HL-60/S4 treated with phorbol 12-myristate 13-acetate at 8.2 ng/mL for 4 days and 3 days (cell line): ENCODE data around the gene RPAP2.
"Not testable (repeated sequence)": the region's sequence is repeated elsewhere in the genome, so short reads cannot be mapped to it uniquely, and the experiment has no call there.

ENCODE experiments used
- in situ Hi-C: fragments of 300-500 bp; cut with MboI; formaldehyde crosslinking; loops from 2 replicates; pipeline ENCODE4 v1.15.0; 2022; ENCODE audit warnings: low sequenced_read_pairs

Gene RPAP2

DNA sequence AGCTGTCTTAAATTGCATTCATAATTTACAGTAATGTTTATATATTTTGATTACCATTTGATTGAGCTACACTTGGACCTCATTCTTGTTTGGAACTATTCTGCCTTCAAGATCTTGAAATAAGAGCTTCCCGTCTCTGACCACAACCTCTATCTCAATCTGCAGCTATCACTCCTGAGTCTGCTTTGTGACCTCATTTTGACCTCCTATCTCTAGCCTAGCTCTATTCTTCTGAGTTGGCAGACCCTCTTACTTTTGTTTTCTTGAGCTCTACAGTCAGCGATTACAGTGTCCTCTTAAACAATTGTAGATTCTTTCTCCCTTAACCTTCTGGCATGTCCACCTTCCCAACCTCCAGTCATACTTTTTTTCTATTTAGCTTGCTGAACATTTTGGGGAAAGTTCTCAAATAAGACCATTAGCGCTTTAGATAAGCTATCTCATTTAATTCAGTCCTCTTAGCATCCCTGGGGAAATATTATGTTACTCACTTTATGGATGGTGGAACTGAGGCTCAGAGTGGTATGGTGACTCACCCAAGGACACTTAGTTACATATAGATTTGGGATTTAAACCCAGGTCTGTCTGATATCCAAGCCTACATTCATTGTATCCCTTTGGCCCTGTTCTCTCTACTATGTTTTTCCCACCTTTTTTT is 19.1 kb downstream of the RPAP2 start:
- in situ Hi-C loops, result loop anchor here (25.0 kb wide), 1 partner anchor 294 kb away; no protein-coding TSS in a partner anchor

DNA sequence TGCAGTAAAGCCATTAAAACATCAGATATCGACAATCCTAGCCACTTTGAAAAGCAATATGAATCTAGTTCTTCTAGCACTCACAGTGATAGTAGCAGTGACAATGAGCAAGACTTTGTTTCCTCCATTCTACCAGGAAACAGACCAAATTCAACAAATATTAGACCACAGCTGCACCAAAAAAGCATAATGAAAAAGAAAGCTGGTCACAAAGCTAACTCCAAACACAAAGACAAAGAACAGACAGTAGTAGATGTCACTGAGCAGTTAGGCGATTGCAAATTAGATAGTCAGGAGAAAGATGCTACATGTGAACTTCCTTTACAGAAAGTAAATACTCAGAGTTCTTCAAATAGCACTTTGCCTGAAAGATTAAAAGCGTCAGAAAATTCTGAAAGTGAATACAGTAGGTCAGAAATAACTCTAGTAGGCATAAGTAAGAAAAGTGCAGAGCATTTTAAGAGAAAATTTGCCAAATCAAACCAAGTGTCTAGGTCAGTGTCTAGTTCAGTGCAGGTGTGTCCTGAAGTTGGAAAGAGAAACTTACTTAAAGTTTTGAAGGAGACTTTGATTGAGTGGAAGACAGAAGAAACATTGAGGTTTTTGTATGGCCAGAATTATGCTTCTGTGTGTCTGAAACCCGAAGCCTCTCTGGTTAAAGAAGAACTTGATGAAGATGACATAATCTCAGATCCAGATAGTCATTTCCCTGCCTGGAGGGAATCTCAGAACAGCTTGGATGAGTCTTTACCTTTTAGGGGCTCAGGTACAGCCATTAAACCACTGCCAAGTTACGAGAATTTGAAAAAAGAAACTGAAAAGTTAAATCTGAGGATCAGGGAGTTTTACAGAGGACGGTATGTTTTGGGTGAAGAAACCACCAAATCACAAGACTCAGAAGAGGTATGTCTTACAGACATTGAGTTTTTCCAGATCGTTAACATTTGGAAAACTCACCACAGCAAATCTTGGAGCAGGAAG is 24.9 kb downstream of the RPAP2 start:
- in situ Hi-C loops, result loop anchor here (25.0 kb wide), 1 partner anchor 289 kb away; no protein-coding TSS in a partner anchor

DNA sequence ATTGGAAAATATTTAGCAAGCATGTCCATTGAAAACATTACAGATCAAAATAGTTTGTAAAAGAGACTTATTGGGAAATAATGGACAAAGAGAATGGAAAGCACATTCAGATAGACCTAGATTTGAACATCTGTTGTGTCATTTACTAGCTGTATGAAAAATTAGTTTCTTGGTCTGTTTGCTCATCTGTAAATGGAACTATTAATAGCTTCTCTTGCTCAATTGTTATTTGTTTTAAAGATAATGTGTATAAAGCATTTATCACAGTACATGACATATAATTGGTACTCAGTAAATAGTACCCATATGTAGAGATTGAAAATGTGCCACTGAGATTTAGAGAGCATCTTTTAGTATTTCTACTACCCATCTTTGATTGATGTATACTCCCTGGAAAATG is 25.9 kb downstream of the RPAP2 start:
- in situ Hi-C loops, result loop anchor here (25.0 kb wide), 1 partner anchor 288 kb away; no protein-coding TSS in a partner anchor

DNA sequence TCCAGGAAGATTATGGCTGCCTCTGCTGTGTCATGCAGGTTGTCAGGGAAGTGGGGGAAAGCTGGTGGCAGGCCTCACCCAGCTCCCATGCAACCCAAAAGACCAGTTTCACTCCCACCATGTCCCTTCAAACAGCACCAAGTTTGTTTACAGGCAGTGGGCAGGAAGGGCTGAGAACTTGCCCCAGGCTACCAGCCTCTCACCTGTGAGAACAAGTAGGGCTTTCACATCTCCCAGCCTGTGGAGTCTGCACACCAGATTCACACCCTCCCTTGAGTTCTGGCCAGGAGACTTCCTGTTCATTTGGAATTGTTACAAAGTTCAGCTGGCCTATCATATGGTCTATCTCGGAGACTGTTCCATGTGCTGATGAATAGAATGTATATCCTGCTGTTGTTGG is 27.8 kb downstream of the RPAP2 start:
- in situ Hi-C loops, result no loop called here

DNA sequence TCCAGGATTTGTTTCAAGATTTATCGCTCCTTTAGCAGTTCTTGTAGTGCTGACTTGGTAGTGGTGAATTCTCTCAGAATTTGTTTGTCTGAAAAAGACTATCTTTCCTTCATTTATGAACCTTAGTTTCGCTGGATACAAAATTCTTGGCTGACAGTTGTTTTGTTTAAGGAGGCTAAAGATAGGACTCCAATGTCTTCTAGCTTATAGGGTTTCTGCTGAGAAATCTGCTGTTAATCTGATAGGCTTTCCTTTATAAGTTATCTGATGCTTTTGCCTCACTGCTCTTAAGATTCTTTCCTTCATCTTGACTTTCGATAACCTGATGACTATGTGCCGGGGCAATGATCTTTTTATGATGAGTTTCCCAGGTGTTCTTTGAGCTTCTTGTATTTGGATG is 28.9 kb downstream of the RPAP2 start:
- in situ Hi-C loops, result no loop called here

DNA sequence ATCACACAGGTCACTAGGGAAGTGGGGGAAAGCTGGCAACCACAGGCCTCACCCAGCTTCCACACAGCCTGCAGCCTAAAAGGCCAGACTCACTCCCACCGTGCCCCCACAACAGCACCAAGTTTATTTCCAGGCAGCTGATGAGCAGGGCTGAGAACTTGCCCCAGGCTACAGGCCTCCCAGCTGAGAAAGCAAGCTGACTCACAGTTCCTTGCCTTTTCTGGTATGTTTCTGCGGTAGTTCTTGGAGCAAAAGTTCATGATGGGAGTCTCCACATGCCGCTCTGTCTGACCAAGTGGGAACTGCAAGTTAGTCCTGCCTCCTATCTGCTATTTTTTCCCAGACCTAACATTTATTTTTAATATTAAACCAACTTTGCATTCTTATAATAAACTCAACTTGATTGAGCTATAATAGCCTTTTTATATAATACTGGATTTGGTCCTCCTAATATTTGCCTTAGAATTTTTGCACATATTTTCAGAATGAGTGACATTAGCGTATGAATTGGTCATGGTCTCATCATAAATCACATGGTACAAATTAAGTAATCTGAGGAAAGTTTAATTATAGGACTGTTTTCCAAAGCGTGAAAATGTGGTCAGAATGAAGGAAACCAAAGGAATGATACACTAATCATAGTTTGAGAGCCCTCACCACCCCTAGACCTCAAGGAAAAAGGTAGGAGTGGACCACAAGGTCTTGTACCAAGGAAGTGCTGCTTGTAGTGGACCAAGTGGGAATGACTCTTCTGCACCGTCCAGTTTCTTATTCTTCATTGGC is 30.7 kb downstream of the RPAP2 start:
- in situ Hi-C loops, result no loop called here

DNA sequence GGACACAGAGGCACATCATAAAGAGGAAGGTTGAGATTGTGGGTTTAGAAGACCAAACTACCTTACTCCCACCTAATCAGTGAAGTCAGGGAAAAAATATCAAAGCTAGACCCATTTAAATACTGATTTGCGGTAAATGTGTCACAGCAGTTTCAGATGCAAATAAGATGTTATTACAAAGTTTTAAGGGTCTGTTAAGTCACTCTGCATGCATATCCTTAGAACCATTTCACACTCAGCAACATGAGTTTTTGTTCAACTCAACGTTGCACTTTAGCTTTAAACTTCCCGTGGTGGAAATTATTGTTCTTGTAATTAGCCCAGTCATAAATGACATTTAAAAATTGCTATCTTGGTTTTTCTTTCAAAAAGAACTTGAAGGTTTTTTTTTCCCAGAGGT is 34.8 kb downstream of the RPAP2 start:
- in situ Hi-C loops, result no loop called here

DNA sequence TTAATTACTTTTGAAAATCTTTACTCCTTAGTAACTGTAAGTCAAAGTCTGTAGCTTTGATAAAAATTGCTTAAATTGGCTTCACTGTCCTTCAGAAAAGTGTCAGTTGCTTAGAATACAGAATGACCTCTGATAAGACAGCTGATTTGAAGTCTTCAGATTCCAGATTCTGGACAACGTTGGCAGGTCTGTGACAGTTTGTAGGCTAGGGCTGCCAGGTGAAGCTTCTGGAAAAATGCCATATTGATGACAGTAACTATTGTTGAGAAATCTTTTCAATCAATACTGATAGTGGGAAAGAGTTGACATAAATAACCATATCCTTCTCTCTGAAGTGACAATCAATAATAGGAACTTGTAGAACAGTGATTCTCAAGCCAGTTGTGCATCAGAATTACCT is 41.3 kb downstream of the RPAP2 start:
- in situ Hi-C loops, result no loop called here

DNA sequence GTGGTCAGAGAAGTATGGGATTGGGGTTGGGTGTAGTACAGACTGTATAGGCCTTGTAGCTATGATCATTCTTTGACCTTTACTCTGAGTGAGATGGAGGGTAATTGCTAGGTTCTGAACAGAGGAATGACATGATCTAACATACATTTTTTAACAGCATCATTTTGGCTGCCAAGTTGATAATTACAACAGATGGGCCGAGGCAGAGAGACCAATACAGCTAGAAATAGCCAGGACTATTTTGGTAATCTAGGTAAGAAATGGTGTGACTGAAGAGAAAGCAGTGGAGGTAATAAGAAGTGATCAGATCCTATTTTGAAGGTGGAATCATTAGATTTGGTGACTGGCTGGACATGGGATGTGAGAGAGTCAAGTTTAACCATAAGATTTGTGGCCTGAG is 43.5 kb downstream of the RPAP2 start:
- in situ Hi-C loops, result no loop called here

DNA sequence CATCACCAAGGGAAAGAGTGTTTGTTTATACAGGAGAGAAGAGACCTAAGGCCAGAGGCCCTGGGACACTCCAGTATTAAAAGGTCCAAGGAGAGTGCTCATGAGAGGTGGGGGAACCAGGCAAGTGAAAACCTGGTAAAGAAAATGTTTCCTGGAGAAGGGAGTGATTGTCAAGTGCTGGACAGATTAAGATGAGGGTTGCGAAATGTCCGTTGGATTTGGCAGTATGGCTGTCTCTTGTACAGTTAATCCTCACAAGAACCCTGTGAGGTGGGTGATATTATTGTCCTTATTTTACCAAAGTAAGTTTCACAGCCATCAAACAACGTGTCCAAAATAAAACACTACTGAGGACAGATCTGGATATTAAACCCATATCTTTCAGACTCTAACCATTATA is 44.2 kb downstream of the RPAP2 start:
- in situ Hi-C loops, result no loop called here

DNA sequence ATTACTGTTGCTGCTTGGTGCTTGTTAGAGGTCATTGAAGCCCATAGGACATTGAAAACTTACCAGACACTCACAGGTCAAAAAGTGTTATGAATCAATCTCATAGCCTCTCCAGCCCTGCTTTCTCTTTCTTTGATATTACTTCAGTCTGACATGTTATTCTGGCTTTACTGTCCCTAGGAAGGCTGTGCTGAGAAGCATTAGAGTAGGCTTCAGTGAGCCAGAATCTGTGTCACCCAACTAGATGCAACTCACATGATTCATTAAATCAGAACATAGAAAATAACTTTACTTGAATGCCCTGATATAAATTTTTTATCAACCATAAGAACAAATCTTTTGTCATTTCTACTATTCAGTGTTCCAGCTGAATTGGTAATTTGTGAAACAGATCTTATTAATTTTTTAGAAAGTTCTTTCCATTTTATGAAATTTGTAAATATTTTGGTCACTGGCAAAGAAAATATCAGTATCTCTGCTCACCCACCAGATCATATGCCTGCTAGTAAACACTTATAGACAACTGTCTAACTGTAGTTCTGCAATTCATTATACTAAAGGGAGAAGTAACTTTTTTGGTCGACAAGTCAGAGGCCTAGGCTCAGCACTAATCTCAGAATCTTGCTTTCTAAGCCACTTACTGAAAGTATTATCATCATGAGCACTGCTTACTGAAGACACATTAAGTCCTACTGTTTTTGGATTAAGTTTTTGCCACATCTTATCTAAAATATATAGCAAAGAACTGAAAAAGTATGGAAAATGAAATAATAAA is 48.2 kb downstream of the RPAP2 start:
- in situ Hi-C loops, result no loop called here

DNA sequence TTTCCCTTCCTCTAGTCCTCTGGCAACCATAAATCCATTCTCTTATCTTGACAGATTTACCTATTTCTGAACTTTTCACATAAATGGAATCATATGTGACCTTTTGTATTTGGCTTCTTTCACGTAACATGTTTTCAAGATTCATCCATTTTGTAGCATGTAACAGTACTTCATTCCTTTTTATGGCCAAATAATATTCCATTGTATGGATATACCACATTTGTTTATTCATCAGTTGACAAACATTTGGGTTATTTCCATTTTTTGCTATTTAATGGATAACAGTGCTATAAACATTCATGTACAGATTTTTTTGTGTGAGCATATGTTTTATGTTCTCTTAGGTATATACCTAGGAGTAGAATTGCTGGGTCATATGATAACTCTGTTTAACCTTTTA is 54.0 kb downstream of the RPAP2 start:
- in situ Hi-C loops, result no loop called here

DNA sequence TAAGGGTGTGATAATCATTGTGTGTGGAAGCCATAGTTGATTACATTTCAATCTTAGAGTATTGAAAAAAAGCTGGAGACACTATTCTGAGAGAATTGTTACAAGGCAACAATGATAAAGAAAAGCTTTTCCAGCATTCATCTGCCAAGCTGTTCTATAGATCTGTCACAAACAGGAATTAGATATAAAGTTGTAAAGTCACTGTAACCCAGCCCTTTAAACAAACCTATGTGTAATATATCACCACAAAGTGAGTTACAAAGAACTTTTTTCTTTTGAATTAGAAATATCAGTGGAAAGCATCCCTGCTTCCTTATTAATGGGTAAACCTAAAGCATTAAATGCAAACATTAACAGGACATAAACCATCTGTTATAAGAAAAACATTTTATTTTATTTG is 55.4 kb downstream of the RPAP2 start:
- in situ Hi-C loops, result no loop called here

DNA sequence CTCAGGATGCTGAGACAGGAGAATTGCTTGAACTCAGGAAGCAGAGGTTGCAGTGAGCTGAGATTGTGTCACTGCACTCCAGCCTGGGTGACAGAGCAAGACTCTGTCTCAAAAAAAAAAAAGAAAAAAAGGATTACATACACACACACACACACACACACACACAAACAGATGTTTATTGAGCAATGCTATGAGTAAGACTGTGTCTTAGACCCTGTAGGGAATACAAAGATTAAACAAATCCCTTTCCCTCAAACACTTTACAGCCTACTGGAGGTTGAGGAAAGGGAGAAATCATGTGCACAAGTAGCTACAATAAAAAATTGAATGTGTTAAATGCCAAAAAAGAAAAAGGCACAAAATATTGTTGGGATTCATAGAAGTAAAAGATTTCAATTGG is 58.1 kb downstream of the RPAP2 start:
- in situ Hi-C loops, result no loop called here

DNA sequence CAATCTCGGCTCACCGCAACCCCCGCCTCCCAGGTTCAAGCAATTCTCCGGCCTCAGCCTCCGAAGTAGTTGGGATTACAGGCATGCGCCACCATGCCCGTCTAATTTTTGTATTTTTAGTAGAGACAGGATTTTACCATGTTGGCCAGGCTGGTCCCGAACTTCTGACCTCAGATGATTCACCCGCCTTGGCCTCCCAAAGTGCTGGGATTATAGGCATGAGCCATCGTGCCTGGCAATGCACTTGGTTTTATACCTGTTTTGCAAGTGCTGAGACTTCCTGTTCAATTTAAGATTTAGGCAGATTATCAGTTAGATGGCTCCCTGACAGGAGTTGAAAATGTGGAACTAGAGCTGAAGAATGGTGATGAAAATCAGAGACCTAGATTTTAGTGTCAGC is 60.5 kb downstream of the RPAP2 start:
- in situ Hi-C loops, result not testable (repeated sequence)

DNA sequence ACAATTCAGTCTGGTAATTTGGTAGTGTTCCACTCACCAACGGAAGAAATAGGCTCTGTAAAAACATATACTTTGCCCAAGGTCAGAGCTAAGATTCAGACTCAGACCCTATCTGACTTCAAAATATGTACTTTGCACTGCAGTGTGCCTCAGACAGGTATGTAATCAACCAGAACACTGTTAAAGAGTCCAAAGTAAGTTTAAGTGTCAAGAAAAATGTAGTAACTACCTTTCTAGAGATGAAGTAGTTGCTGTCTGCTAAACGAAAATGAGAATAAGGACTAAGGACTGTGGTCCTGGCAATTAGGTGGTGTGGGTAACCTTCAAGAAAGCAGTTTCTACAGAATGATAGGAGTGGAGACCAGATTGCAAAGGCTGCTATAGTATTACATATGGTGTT is 61.1 kb downstream of the RPAP2 start:
- in situ Hi-C loops, result no loop called here

DNA sequence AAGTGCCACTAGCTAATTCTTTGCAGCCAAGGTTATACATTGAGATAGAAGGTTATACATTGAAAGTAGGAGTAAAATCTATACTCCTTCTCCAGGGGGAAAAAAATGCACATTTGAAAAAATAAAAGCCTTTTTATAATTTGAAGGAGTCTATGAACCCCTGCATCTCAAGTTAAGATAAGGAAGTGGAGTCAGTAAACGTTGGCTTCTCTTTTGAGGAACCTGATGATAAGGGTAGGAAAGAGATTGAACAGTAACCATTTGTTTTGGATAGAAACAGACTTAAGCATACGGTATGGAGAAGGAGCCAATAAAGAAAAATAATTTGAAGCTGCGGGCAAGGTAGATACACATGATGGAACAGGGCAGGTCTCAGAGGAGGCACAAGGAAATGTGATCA is 64.1 kb downstream of the RPAP2 start:
- in situ Hi-C loops, result no loop called here

DNA sequence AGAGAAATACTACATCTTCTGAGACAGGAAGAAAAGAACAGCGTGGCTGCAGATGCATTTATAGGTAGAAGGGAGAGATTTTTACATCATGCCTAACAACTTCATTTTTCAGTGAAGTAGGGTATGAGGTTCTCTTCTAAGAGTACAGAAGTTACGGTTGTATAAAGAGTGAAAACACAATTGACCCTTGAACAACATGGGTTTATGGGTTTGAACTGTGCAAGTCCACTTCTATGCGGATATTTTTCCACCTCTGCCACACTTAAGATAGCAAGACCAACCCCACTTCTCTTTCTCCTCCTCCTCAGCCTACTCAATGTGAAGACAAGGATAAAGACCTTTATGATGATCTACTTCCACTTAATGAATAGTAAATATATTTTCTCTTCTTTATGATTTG is 64.5 kb downstream of the RPAP2 start:
- in situ Hi-C loops, result no loop called here

DNA sequence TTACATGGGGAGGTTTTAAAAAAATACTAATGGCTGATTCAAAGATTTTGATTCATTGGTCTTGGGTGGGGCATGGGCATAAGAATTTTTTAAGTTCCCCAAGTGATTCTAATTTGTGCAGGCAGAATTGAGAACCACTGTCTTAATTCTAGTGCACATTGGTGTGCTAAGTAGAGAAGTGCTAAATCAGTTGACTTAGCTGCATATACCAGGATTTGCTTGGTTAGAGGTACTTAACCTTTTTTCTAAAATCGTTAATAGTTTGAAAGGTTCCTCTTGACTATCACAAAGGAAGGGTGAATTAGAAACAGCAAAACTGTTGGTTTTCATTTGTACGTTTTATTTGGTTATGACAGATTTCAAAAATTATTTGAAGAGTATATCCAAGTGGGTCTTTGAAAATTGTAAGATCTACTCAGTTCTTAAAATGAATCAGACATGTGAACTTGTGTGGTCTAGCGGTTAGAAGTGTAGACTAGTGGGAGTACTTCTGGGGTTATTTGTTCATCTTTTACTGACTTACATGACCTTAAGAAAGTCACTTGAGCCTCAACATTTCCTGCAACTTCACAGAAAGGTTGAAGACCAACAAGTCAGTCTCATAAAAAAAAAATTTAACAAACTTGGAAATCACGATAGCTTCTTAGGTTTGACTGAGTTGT is 66.7 kb downstream of the RPAP2 start:
- in situ Hi-C loops, result no loop called here

DNA sequence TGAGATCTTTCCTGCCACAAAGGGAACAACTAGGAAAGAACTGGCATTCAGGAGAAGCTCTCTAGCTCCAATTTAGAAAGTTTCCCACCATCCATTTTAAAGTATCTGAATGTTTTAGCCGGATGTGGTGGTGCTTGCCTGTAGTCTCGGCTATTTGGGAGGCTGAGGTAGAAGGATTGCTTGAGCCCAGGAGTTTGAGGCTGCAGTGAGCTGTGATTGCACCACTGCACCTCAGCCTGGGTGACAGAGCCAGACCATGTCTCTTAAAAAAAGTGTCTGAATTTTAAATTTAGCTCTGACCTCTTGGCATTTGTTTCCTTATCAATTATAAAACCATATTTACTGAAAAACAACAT is 67.2 kb downstream of the RPAP2 start:
- in situ Hi-C loops, result no loop called here
